ENCODE data around the gene BANF1. TPM values are rescaled to one million over a fixed set of nuclear protein-coding genes. Genes with fewer than 3 reads are reported as not detected.

The BANF1 gene
- total RNA-seq, 1 experiment from 2014 or later = 386 TPM

DNA sequence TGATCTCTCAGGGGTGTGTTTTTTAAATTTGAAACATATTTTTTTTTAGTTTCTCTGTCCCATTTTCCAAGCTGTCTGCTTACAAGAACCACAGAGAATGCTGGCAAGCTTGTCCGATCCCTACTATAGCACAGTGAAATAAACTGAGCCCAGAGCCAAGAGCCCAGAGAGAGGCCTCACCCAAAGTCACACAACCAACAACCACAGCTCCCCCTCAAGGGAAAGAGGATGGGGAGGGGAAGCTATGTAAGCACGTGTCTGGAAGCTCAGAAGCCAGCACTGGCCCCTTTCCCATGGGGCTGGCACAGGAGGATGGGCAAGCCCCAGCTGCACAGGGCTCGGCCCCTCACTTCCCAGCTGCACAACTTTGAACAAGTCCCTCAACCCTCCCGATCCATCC is 44.0 kb upstream of the BANF1 start:
- Histone ChIP-seq H3K9me3 (ENCODE audit: insufficient read depth, low read depth) (no peaks in the 10 kb centered on the region), H3K9me2 (ENCODE audit: insufficient read depth) (no peaks in the 10 kb centered on the region), H3K4me1 (replicated peaks; ENCODE audit: insufficient read depth) (peaks cover 10% of the 10 kb centered on the region), H3K27ac (no peak overlapping the region), H3K27me3 (ENCODE audit: insufficient read depth, low read depth) (no peaks in the 10 kb centered on the region), H3K36me3 (ENCODE audit: low read depth) (no peaks in the 10 kb centered on the region), H3K79me2 (ENCODE audit: low read depth) (peaks cover 18% of the 10 kb centered on the region), H2AFZ (no peak overlapping the region), H3K4me3 (no peak overlapping the region), H4K20me1 (ENCODE audit: insufficient read depth) (peaks cover 4% of the 10 kb centered on the region), H3F3A (ENCODE audit: insufficient read depth, low read depth) (no peaks in the 10 kb centered on the region; the same call in 1 of the 2 replicates), H3K4me2 (no peak overlapping the region)
- DNase-seq = no peak
- POLR2A ChIA-PET (ENCODE audit: unreplicated experiment) = no interaction called here
- TF ChIP-seq, protein P1, sequence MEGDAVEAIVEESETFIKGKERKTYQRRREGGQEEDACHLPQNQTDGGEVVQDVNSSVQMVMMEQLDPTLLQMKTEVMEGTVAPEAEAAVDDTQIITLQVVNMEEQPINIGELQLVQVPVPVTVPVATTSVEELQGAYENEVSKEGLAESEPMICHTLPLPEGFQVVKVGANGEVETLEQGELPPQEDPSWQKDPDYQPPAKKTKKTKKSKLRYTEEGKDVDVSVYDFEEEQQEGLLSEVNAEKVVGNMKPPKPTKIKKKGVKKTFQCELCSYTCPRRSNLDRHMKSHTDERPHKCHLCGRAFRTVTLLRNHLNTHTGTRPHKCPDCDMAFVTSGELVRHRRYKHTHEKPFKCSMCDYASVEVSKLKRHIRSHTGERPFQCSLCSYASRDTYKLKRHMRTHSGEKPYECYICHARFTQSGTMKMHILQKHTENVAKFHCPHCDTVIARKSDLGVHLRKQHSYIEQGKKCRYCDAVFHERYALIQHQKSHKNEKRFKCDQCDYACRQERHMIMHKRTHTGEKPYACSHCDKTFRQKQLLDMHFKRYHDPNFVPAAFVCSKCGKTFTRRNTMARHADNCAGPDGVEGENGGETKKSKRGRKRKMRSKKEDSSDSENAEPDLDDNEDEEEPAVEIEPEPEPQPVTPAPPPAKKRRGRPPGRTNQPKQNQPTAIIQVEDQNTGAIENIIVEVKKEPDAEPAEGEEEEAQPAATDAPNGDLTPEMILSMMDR (conservative IDR thresholded peaks at IDR 0.05) = no peak
- no peak for TF ChIP-seq EZH2 (IDR thresholded peaks at IDR 0.05; ENCODE audit: low read depth)
- CTCF ChIA-PET = no interaction called here
- intact Hi-C loops (cut with micrococcal nuclease; ENCODE audit: unreplicated experiment) = no loop called here
- BruUV-seq (replicated peaks) = no TSS peak

DNA sequence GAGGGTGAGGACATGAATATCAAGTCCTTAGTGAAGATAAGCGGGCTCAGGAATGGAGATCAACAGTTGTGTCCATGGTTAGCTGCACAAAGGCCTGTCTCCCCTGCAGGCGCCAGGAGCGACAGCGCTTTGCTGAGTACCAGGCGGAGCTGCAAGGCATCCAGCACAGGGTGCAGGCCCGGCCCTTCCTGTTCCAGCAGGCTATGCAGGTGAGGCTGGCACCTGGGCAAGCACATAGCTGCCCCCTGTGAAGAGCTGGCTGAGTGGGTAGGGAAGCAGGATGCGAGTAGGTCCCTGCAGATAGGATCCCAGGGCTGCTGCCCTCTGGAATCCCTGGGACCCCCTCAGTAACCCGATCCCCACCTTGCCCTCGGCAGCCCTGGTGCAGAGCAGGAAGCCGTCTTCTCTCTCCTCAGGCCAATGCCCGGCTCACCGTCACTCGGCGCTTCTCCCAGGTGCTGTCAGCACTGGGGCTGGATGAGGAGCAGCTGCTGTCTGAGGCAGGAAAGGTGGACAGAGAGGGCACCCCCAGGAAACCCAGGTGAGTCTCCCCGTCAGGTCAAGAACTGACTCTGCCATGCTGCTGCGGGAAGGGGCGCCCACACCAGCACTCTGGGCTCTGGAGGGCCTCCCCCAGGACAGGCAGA is 43.4 kb upstream of the BANF1 start:
- ChIA-PET POLR2A (ENCODE audit: unreplicated experiment) (no interaction called here), CTCF (no interaction called here)
- Histone ChIP-seq H3K36me3 (ENCODE audit: low read depth) (no peaks in the 10 kb centered on the region), H3K79me2 (ENCODE audit: low read depth) (peaks cover 24% of the 10 kb centered on the region), H3K27me3 (ENCODE audit: insufficient read depth, low read depth) (no peaks in the 10 kb centered on the region), H3F3A (ENCODE audit: insufficient read depth, low read depth) (no peaks in the 10 kb centered on the region; the same call in 1 of the 2 replicates), H3K27ac (no peak overlapping the region), H3K9me2 (ENCODE audit: insufficient read depth) (no peaks in the 10 kb centered on the region), H3K4me3 (no peak overlapping the region), H3K4me2 (no peak overlapping the region), H3K4me1 (replicated peaks; ENCODE audit: insufficient read depth) (peaks cover 13% of the 10 kb centered on the region), H3K9me3 (ENCODE audit: insufficient read depth, low read depth) (no peaks in the 10 kb centered on the region), H4K20me1 (ENCODE audit: insufficient read depth) (peaks cover 10% of the 10 kb centered on the region), H2AFZ (no peak overlapping the region)
- BruUV-seq (replicated peaks) = no TSS peak
- TF ChIP-seq, protein P1 (conservative IDR thresholded peaks at IDR 0.05) = no peak
- TF ChIP-seq EZH2 (IDR thresholded peaks at IDR 0.05; ENCODE audit: low read depth) = no peak
- intact Hi-C loops (cut with micrococcal nuclease; ENCODE audit: unreplicated experiment) = no loop called here
- no peak for DNase-seq

DNA sequence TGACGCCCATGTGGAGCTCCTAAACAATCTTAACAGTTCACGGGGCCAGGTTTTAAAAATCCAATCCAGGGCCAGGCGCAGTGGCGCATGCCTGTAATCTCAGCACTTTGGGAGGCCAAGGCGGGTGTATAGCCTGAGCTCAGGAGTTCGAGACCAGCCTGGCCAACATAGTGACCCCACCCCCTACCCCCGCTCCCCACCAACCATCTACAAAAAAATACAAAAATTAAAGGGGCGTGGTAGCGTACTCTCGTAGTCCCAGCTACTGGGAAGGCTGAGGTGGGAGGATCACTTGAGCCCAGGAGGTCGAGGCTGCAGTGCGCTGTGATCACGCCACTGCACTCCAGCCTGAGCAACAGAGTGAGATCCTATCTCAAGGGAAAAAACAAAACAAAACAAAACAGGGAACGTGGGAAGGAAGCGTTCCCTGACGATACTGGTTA is 41.5 kb upstream of the BANF1 start:
- POLR2A ChIA-PET (ENCODE audit: unreplicated experiment) = interaction anchor here (0.6 kb wide), 1 partner anchor 184 kb away, joined by 6 read pairs; no protein-coding TSS in a partner anchor
- peak overlapping the region; percentile 95 for H3K4me2 ChIP-seq
- H3K27ac ChIP-seq = peak overlapping the region; percentile 63
- peaks cover 17% of the 10 kb centered on the region for H4K20me1 ChIP-seq (ENCODE audit: insufficient read depth)
- peaks cover 9% of the 10 kb centered on the region; the same call in 1 of the 2 replicates for H3K36me3 ChIP-seq (ENCODE audit: low read depth)
- H3K9me3 ChIP-seq (ENCODE audit: insufficient read depth, low read depth) = no peaks in the 10 kb centered on the region
- no peak for DNase-seq
- H3K4me1 ChIP-seq (replicated peaks; ENCODE audit: insufficient read depth) = peaks cover 13% of the 10 kb centered on the region
- H3K4me3 ChIP-seq = peak overlapping the region; percentile 71
- H3F3A ChIP-seq (ENCODE audit: insufficient read depth, low read depth) = no peaks in the 10 kb centered on the region; the same call in 1 of the 2 replicates
- CTCF ChIA-PET = interaction anchor here (1.6 kb wide), 1 partner anchor 73 kb away, joined by 7 read pairs; the partner anchor contains the start of gene FIBP
- peak overlapping the region; percentile 93 for H2AFZ ChIP-seq
- TF ChIP-seq, protein P1 (conservative IDR thresholded peaks at IDR 0.05) = no peak
- no peak for TF ChIP-seq EZH2 (IDR thresholded peaks at IDR 0.05; ENCODE audit: low read depth)
- BruUV-seq (replicated peaks) = no TSS peak
- no peaks in the 10 kb centered on the region for H3K27me3 ChIP-seq (ENCODE audit: insufficient read depth, low read depth)
- peaks cover 35% of the 10 kb centered on the region for H3K79me2 ChIP-seq (ENCODE audit: low read depth)
- intact Hi-C loops (cut with micrococcal nuclease; ENCODE audit: unreplicated experiment) = loop anchor here (1.0 kb wide), 2 partner anchors 42 to 73 kb away; partner anchors contain the start of genes C11orf68, DRAP1 and FIBP
- no peaks in the 10 kb centered on the region for H3K9me2 ChIP-seq (ENCODE audit: insufficient read depth)
